Measurements from ENCODE around the gene CEMIP2. TPM values are rescaled to one million over a fixed set of nuclear protein-coding genes. Genes with fewer than 3 reads are reported as not detected.

The CEMIP2 gene
- total and polyA plus RNA-seq, 12 donors = 4.7 to 34.9 (median 9.6) TPM

- Histone ChIP-seq H3K36me3 (peaks cover 0 to 67% (median 0%) of the 10 kb centered on the region in 9 donors), H3K27me3 (no peaks in the 10 kb centered on the region), H3K9me3 (no peaks in the 10 kb centered on the region), H3K4me3 (no peak overlapping the region), H3K4me1 (peaks cover 0 to 67% (median 23%) of the 10 kb centered on the region in 9 donors), H3K27ac (peak overlapping the region in 1 of 10 donors; percentile 61)
- DNase-seq = no peak
- peak in 1 of 8 donors; percentile 29 for ATAC-seq
- intact Hi-C loops (cut with DNase I) = loop anchor here in 2 of 10 donors (1.0 to 10.0 kb wide), 2 partner anchors 19 to 51 kb away; no protein-coding TSS in a partner anchor
- TF ChIP-seq CTCF (IDR thresholded peaks at IDR 0.05) = no peak
- 45 to 58% methylated on average over 1 of the region's 1 CpG for WGBS, 2 donors
These were observed 82.9 kb downstream of the CEMIP2 start for GRCh38 chr9:71685394-71685793.

GRCh38 chr9:71684566-71684965 lies 83.7 kb downstream of the CEMIP2 start:
- peak overlapping the region in 1 of 10 donors; percentile 61 for H3K27ac ChIP-seq
- 79 to 88% methylated on average over 2 of the region's 2 CpGs for WGBS, 2 donors
- no peaks in the 10 kb centered on the region for H3K27me3 ChIP-seq
- H3K36me3 ChIP-seq = peaks cover 0 to 59% (median 0%) of the 10 kb centered on the region in 9 donors
- intact Hi-C loops (cut with DNase I) = loop anchor here in 1 of 10 donors (10.0 kb wide), 1 partner anchor 50 kb away; no protein-coding TSS in a partner anchor
- H3K4me3 ChIP-seq = no peak overlapping the region
- peaks cover 0 to 68% (median 30%) of the 10 kb centered on the region in 9 donors for H3K4me1 ChIP-seq
- H3K9me3 ChIP-seq = no peaks in the 10 kb centered on the region
- ATAC-seq = no peak
- DNase-seq = no peak
- TF ChIP-seq CTCF (IDR thresholded peaks at IDR 0.05) = no peak

GRCh38 chr9:71683598-71684235 lies 84.6 kb downstream of the CEMIP2 start:
- H3K9me3 ChIP-seq = no peaks in the 10 kb centered on the region
- intact Hi-C loops (cut with DNase I) = loop anchor here in 1 of 10 donors (10.0 kb wide), 1 partner anchor 49 kb away; no protein-coding TSS in a partner anchor
- H3K4me1 ChIP-seq = peaks cover 0 to 75% (median 30%) of the 10 kb centered on the region in 9 donors
- H3K27ac ChIP-seq = peak overlapping the region in 1 of 10 donors; percentile 61
- WGBS, 2 donors = 79 to 82% methylated on average over 9 of the region's 9 CpGs
- H3K27me3 ChIP-seq = no peaks in the 10 kb centered on the region
- ATAC-seq = peak in 2 of 8 donors; percentile 22 to 61
- H3K4me3 ChIP-seq = no peak overlapping the region
- DNase-seq = no peak
- H3K36me3 ChIP-seq = peaks cover 0 to 50% (median 0%) of the 10 kb centered on the region in 9 donors
- peak in 3 of 9 donors; percentile 33 to 40 (median 39) for TF ChIP-seq CTCF (IDR thresholded peaks at IDR 0.05)

- peak overlapping the region in 2 of 10 donors; percentile 45 to 82 for H3K27ac ChIP-seq
- H3K27me3 ChIP-seq = no peaks in the 10 kb centered on the region
- no peak for TF ChIP-seq CTCF (IDR thresholded peaks at IDR 0.05)
- DNase-seq (no peak), ATAC-seq (no peak)
- H3K9me3 ChIP-seq = no peaks in the 10 kb centered on the region
- peaks cover 0 to 31% (median 0%) of the 10 kb centered on the region in 9 donors for H3K36me3 ChIP-seq
- WGBS, 2 donors = 60 to 69% methylated on average over 3 of the region's 3 CpGs
- H3K4me3 ChIP-seq = no peak overlapping the region
- peaks cover 0 to 91% (median 40%) of the 10 kb centered on the region in 9 donors for H3K4me1 ChIP-seq
- intact Hi-C loops (cut with DNase I) = loop anchor here in 1 of 10 donors (10.0 kb wide), 1 partner anchor 47 kb away; no protein-coding TSS in a partner anchor
These were observed 86.5 kb downstream of the CEMIP2 start for GRCh38 chr9:71681708-71682272.
